Measurements from ENCODE around the gene NADK. TPM values are rescaled to one million over a fixed set of nuclear protein-coding genes. Genes with fewer than 3 reads are reported as not detected.

NADK gene
- total RNA-seq, 2 experiments from 2014 or later = 57.3 to 65.6 TPM

- H3K9me3 Mint-ChIP-seq = no peaks in the 10 kb centered on the region
- DNase-seq (no peak), ATAC-seq (no peak)
- no peak overlapping the region for H3K27ac Mint-ChIP-seq
- intact Hi-C loops (cut with micrococcal nuclease) = no loop called here
- no peak for TF ChIP-seq CTCF (IDR thresholded peaks at IDR 0.05)
- peaks cover 27% of the 10 kb centered on the region for H3K36me3 Mint-ChIP-seq (ENCODE audit: low read depth)
- H3K4me1 Mint-ChIP-seq (ENCODE audit: low read depth) = peaks cover 14% of the 10 kb centered on the region
- no peak overlapping the region for H3K4me3 Mint-ChIP-seq
- POLR2A ChIA-PET = no interaction called here
- H3K27me3 Mint-ChIP-seq = no peaks in the 10 kb centered on the region
- CTCF ChIA-PET = interaction anchor here (1.0 to 1.8 kb wide), 2 partner anchors 86 to 89 kb away, joined by 5 read pairs; no protein-coding TSS in a partner anchor
Measured at GRCh38 chr1:1819762-1820161, 41.5 kb upstream of the NADK start.

GRCh38 chr1:1817221-1817620 is 39.0 kb upstream of the NADK start:
- H3K27me3 Mint-ChIP-seq = no peaks in the 10 kb centered on the region
- no peak overlapping the region for H3K4me3 Mint-ChIP-seq
- no peaks in the 10 kb centered on the region for H3K9me3 Mint-ChIP-seq
- peaks cover 3% of the 10 kb centered on the region for H3K4me1 Mint-ChIP-seq (ENCODE audit: low read depth)
- TF ChIP-seq CTCF (IDR thresholded peaks at IDR 0.05) = no peak
- ChIA-PET POLR2A (no interaction called here), CTCF (no interaction called here)
- no peak for DNase-seq
- ATAC-seq = no peak
- H3K27ac Mint-ChIP-seq = peak overlapping the region; percentile 49
- intact Hi-C loops (cut with micrococcal nuclease) = no loop called here
- H3K36me3 Mint-ChIP-seq (ENCODE audit: low read depth) = peaks cover 29% of the 10 kb centered on the region

GRCh38 chr1:1815606-1816281 is 37.5 kb upstream of the NADK start:
- Mint-ChIP-seq H3K4me3 (no peak overlapping the region), H3K36me3 (ENCODE audit: low read depth) (peaks cover 29% of the 10 kb centered on the region), H3K27ac (peak overlapping the region; percentile 27), H3K4me1 (ENCODE audit: low read depth) (peaks cover 3% of the 10 kb centered on the region), H3K27me3 (no peaks in the 10 kb centered on the region), H3K9me3 (no peaks in the 10 kb centered on the region)
- intact Hi-C loops (cut with micrococcal nuclease) = no loop called here
- ATAC-seq (no peak), DNase-seq (no peak)
- ChIA-PET POLR2A (interaction anchor here (0.9 to 1.1 kb wide), 2 partner anchors 11 to 66 kb away, joined by 3 read pairs; no protein-coding TSS in a partner anchor), CTCF (no interaction called here)
- no peak for TF ChIP-seq CTCF (IDR thresholded peaks at IDR 0.05)

- Mint-ChIP-seq H3K9me3 (no peaks in the 10 kb centered on the region), H3K36me3 (ENCODE audit: low read depth) (peaks cover 25% of the 10 kb centered on the region), H3K4me1 (ENCODE audit: low read depth) (peaks cover 5% of the 10 kb centered on the region), H3K4me3 (no peak overlapping the region), H3K27me3 (no peaks in the 10 kb centered on the region), H3K27ac (no peak overlapping the region)
- CTCF ChIA-PET = interaction anchor here (1.0 to 2.6 kb wide), 5 partner anchors 13 to 96 kb away, joined by 3 to 10 read pairs (median 4); no protein-coding TSS in a partner anchor
- no peak for DNase-seq
- intact Hi-C loops (cut with micrococcal nuclease) = no loop called here
- no peak for TF ChIP-seq CTCF (IDR thresholded peaks at IDR 0.05)
- ATAC-seq = no peak
- POLR2A ChIA-PET = no interaction called here
Measured at GRCh38 chr1:1809489-1809888, 31.2 kb upstream of the NADK start.

- Mint-ChIP-seq H3K27ac (no peak overlapping the region), H3K4me3 (no peak overlapping the region), H3K4me1 (ENCODE audit: low read depth) (peaks cover 8% of the 10 kb centered on the region), H3K27me3 (no peaks in the 10 kb centered on the region), H3K36me3 (ENCODE audit: low read depth) (peaks cover 23% of the 10 kb centered on the region), H3K9me3 (no peaks in the 10 kb centered on the region)
- no peak for DNase-seq
- ChIA-PET CTCF (interaction anchor here (1.0 to 2.6 kb wide), 3 partner anchors 14 to 97 kb away, joined by 3 to 10 read pairs (median 7); no protein-coding TSS in a partner anchor), POLR2A (no interaction called here)
- intact Hi-C loops (cut with micrococcal nuclease) = no loop called here
- ATAC-seq = no peak
- no peak for TF ChIP-seq CTCF (IDR thresholded peaks at IDR 0.05)
Measured at GRCh38 chr1:1808206-1808605, 29.9 kb upstream of the NADK start.

Data from activated CD8-positive, alpha-beta T cell treated with anti-CD3 and anti-CD28 coated beads for 36 hours (primary cell).